GM21619 (cell line): Measurements from ENCODE around the gene TSPAN18.

ENCODE experiments used
- ATAC-seq: cut with Tn5 transposase; IDR thresholded peaks from one replicate; pipeline ENCODE4 v1.9.1; 2021; ENCODE audit not compliant: unreplicated experiment

Gene TSPAN18

GRCh38 chr11:44938066-44938691 is 211.4 kb downstream of the TSPAN18 start:
- no peak for ATAC-seq

GRCh38 chr11:44939673-44940395 is 213.1 kb downstream of the TSPAN18 start:
- no peak for ATAC-seq

GRCh38 chr11:44940404-44940803 is 213.6 kb downstream of the TSPAN18 start:
- no peak for ATAC-seq

- no peak for ATAC-seq
These were observed 214.1 kb downstream of the TSPAN18 start for GRCh38 chr11:44940835-44941234.

GRCh38 chr11:44941259-44942021 is 214.7 kb downstream of the TSPAN18 start:
- no peak for ATAC-seq

GRCh38 chr11:44942029-44942955 is 215.5 kb downstream of the TSPAN18 start:
- no peak for ATAC-seq

GRCh38 chr11:44943118-44943517 is 216.4 kb downstream of the TSPAN18 start:
- ATAC-seq, result no peak

GRCh38 chr11:44943696-44944095 is 216.9 kb downstream of the TSPAN18 start:
- no peak for ATAC-seq

GRCh38 chr11:44944181-44944852 is 217.6 kb downstream of the TSPAN18 start:
- ATAC-seq, result no peak

GRCh38 chr11:44944853-44945235 is 218.1 kb downstream of the TSPAN18 start:
- no peak for ATAC-seq

- ATAC-seq, result no peak
These were observed 218.9 kb downstream of the TSPAN18 start for GRCh38 chr11:44945666-44946065.

GRCh38 chr11:44946263-44946662 is 219.5 kb downstream of the TSPAN18 start:
- ATAC-seq, result no peak

- ATAC-seq, result no peak
These were observed 220.4 kb downstream of the TSPAN18 start for GRCh38 chr11:44947114-44947513.

GRCh38 chr11:44948155-44948554 is 221.4 kb downstream of the TSPAN18 start:
- ATAC-seq, result no peak

- no peak for ATAC-seq
These were observed 222.6 kb downstream of the TSPAN18 start for GRCh38 chr11:44949160-44950030.

GRCh38 chr11:44950031-44950624 is 223.4 kb downstream of the TSPAN18 start:
- ATAC-seq, result no peak

- ATAC-seq, result no peak
These were observed 224.1 kb downstream of the TSPAN18 start, which contains the start of gene TP53I11 for GRCh38 chr11:44950625-44951476. TP53I11 (minus strand) TSS chr11:44950883; CDS start chr11:44938335, 12,548 bp downstream.

GRCh38 chr11:44952082-44952481 is 225.3 kb downstream of the TSPAN18 start:
- ATAC-seq, result no peak
